Measurements from ENCODE around the gene ASXL2. TPM values are rescaled to one million over a fixed set of nuclear protein-coding genes. Genes with fewer than 3 reads are reported as not detected.

ASXL2 gene
- total RNA-seq, 4 donors from 2014 or later: 13.3 to 26.7 (median 16.8) TPM

- no peak for TF ChIP-seq POLR2AphosphoS5 (IDR thresholded peaks at IDR 0.05)
- TF ChIP-seq, protein P1, sequence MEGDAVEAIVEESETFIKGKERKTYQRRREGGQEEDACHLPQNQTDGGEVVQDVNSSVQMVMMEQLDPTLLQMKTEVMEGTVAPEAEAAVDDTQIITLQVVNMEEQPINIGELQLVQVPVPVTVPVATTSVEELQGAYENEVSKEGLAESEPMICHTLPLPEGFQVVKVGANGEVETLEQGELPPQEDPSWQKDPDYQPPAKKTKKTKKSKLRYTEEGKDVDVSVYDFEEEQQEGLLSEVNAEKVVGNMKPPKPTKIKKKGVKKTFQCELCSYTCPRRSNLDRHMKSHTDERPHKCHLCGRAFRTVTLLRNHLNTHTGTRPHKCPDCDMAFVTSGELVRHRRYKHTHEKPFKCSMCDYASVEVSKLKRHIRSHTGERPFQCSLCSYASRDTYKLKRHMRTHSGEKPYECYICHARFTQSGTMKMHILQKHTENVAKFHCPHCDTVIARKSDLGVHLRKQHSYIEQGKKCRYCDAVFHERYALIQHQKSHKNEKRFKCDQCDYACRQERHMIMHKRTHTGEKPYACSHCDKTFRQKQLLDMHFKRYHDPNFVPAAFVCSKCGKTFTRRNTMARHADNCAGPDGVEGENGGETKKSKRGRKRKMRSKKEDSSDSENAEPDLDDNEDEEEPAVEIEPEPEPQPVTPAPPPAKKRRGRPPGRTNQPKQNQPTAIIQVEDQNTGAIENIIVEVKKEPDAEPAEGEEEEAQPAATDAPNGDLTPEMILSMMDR (IDR thresholded peaks at IDR 0.05): no peak
- no peak for TF ChIP-seq EP300 (IDR thresholded peaks at IDR 0.05)
- no peak for TF ChIP-seq POLR2A (IDR thresholded peaks at IDR 0.05)
- 92 to 100% methylated on average over 1 of the region's 1 CpG for WGBS, 2 donors (ENCODE audit: low coverage in 1 of 2)
- H3K4me3 ChIP-seq: no peak overlapping the region
- no peaks in the 10 kb centered on the region for H3K9me3 ChIP-seq
- H3K36me3 ChIP-seq: peaks cover 0 to 73% of the 10 kb centered on the region in 2 donors
- no peak for ATAC-seq
- H3K27me3 ChIP-seq: no peaks in the 10 kb centered on the region
- no peak overlapping the region for H3K27ac ChIP-seq
- H3K4me1 ChIP-seq: no peaks in the 10 kb centered on the region
Measured at GRCh38 chr2:25763575-25763974, 114.7 kb downstream of the ASXL2 start.

DNA sequence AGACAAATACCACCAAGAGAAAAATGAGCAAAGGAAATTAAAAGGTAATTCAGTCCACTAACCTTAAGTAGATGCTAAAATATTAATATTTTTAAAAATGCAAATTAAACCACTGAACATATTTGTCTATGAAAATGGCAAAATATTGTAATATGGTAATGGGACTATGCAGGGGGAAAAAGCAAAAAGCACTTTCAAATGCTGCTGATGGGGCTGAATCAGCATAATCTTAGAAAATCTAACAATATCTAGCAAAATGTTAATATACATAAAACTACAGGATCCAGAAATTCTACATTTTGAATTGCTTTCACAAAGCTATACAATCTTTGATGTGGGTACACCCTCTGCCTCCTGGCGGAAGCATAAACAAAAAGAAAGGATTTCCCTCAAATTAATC is 118.0 kb downstream of the ASXL2 start:
- Histone ChIP-seq H3K27me3 (no peaks in the 10 kb centered on the region), H3K27ac (no peak overlapping the region), H3K4me3 (no peak overlapping the region), H3K9me3 (no peaks in the 10 kb centered on the region), H3K36me3 (peaks cover 0 to 72% of the 10 kb centered on the region in 2 donors), H3K4me1 (no peaks in the 10 kb centered on the region)
- TF ChIP-seq EP300 (IDR thresholded peaks at IDR 0.05): no peak
- no peak for ATAC-seq
- 95 to 100% methylated on average over 1 of the region's 1 CpG for WGBS, 2 donors (ENCODE audit: low coverage in 1 of 2)

- TF ChIP-seq, protein P1 (IDR thresholded peaks at IDR 0.05): no peak
- TF ChIP-seq POLR2AphosphoS5 (IDR thresholded peaks at IDR 0.05): no peak
- no peak for TF ChIP-seq EP300 (IDR thresholded peaks at IDR 0.05)
- no peak for TF ChIP-seq POLR2A (IDR thresholded peaks at IDR 0.05)
- 78 to 83% methylated on average over 1 of the region's 1 CpG for WGBS, 2 donors (ENCODE audit: low coverage in 1 of 2)
- Histone ChIP-seq H3K9me3 (no peaks in the 10 kb centered on the region), H3K36me3 (peaks cover 0 to 75% of the 10 kb centered on the region in 2 donors), H3K27ac (no peak overlapping the region), H3K27me3 (no peaks in the 10 kb centered on the region), H3K4me3 (no peak overlapping the region), H3K4me1 (no peaks in the 10 kb centered on the region)
- no peak for ATAC-seq
Measured at GRCh38 chr2:25758348-25758747, 119.9 kb downstream of the ASXL2 start.

DNA sequence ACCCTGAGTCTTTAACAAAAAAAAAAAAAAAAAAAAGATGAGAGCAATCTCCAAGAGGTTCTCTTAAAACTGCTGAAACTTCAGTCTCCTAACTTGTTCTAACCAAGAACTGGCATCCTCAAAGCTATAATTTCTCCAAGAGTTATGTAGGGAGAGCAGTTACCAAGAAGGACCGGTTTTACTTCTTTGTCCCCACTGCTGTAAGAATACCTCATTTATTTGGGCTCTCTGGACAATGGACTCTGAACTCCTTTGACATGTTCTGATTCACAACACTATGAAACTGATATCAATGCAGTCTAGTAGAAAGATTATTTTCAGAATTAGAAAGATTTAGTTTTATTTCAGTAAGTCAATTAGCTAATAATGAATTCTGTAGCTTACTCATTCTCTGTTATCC is 120.4 kb downstream of the ASXL2 start:
- no peak for ATAC-seq
- Histone ChIP-seq H3K27ac (no peak overlapping the region), H3K4me3 (no peak overlapping the region), H3K9me3 (no peaks in the 10 kb centered on the region), H3K36me3 (peaks cover 0 to 75% of the 10 kb centered on the region in 2 donors), H3K27me3 (no peaks in the 10 kb centered on the region), H3K4me1 (no peaks in the 10 kb centered on the region)
- 100% methylated on average over 1 of the region's 1 CpG for WGBS, 2 donors (ENCODE audit: low coverage in 1 of 2)
- no peak for TF ChIP-seq POLR2AphosphoS5 (IDR thresholded peaks at IDR 0.05)
- TF ChIP-seq EP300 (IDR thresholded peaks at IDR 0.05): no peak
- TF ChIP-seq, protein P1 (IDR thresholded peaks at IDR 0.05): no peak
- TF ChIP-seq POLR2A (IDR thresholded peaks at IDR 0.05): no peak

DNA sequence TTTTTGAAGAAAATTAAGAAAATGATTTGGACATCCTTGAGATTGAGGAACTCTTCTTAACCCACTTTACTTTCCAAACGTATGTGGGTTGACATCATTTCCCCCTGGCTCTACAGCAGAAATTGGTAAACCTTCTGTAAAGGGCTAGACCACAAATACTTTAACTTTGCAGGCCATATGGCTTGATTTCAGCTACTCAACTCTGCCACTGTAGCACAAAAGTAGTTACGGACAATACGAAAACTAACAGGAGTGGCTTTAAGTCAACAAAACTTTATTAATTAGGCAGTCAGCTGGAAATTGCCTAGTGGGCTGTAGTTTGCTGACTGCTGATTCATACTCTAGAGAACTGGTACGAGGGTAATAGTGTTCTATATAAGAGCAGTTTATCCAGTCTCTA is 121.8 kb downstream of the ASXL2 start:
- TF ChIP-seq, protein P1 (IDR thresholded peaks at IDR 0.05): no peak
- TF ChIP-seq POLR2A (IDR thresholded peaks at IDR 0.05) (no peak), POLR2AphosphoS5 (IDR thresholded peaks at IDR 0.05) (no peak), EP300 (IDR thresholded peaks at IDR 0.05) (no peak)

More for the DNA sequence above, 121.8 kb downstream of the ASXL2 start:
- WGBS, 2 donors (ENCODE audit: low coverage in 1 of 2): 85 to 87% methylated on average over 4 of the region's 4 CpGs
- no peak overlapping the region for H3K27ac ChIP-seq
- no peaks in the 10 kb centered on the region for H3K27me3 ChIP-seq
- no peak overlapping the region for H3K4me3 ChIP-seq
- H3K36me3 ChIP-seq: peaks cover 0 to 82% of the 10 kb centered on the region in 2 donors
- no peak for ATAC-seq
- H3K4me1 ChIP-seq: no peaks in the 10 kb centered on the region
- no peaks in the 10 kb centered on the region for H3K9me3 ChIP-seq

All from gastroesophageal sphincter (tissue), 4 donors.